ENCODE data around the gene RNF20. TPM values are rescaled to one million over a fixed set of nuclear protein-coding genes. Genes with fewer than 3 reads are reported as not detected.
"Not testable (repeated sequence)": the region's sequence is repeated elsewhere in the genome, so short reads cannot be mapped to it uniquely, and the experiment has no call there.

RNF20 gene
- total RNA-seq, 2 experiments from 2014 or later = 37.2 to 46.4 TPM

DNA sequence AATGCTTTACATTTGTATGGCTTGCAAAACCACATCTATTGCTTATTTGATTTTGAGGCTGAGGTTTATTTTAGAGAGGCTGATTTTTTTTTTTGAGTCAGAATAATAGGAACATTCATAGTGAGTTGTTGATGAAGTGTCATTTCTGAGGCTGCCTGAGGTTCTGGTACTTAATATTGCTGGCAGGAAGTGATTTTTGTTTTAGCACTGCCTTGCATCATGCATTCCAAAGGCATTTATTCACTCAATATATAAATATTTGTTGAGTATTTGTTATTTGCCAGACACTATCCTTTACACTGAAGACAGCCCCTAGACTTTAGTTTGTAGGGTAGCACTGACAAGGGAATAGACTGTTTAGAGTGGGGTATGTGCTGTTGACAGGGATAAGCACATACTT is 2.7 kb downstream of the RNF20 start:
- intact Hi-C loops (cut with DNase I, micrococcal nuclease) = loop anchor here in 1 of 2 experiments (10.0 kb wide), 3 partner anchors 1112 to 1712 kb away; partner anchors contain the start of genes MSANTD3, NR4A3 and TEX10

DNA sequence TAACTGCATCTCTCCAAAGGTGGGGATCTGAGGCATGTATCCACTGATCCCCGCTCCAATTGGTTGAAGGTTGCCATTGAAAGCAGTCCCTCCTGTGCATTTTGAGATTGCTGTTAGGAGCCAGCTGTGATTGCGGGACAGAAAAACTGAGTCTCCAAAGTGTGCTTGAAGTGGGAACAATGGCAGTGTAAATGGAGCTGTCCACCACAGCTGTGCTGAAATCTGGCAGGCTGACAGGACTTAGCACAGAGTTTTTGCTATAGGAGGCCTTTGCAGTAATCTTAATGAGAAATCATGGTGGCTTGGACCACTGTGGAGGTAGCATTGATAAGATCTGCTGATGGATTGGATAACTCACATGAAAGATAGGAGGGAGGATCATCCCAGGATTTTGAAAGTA is 3.3 kb downstream of the RNF20 start:
- Mint-ChIP-seq H3K27ac (no peak overlapping the region), H3K9me3 (ENCODE audit: low read depth) (no peaks in the 10 kb centered on the region), H3K4me3 (no peak overlapping the region), H3K27me3 (no peaks in the 10 kb centered on the region), H3K36me3 (ENCODE audit: low read depth) (peaks cover 3% of the 10 kb centered on the region), H3K4me1 (peaks cover 24% of the 10 kb centered on the region)
- DNase-seq (peak; percentile 53), ATAC-seq (no peak)
- intact Hi-C loops (cut with DNase I, micrococcal nuclease) = loop anchor here in 1 of 2 experiments (10.0 kb wide), 3 partner anchors 1112 to 1712 kb away; partner anchors contain the start of genes MSANTD3, NR4A3 and TEX10
- POLR2A ChIA-PET = no interaction called here
- CTCF ChIA-PET = interaction anchor here (0.9 kb wide), 2 partner anchors 9 to 31 kb away, joined by 3 to 5 read pairs; no protein-coding TSS in a partner anchor

More for the DNA sequence above, 2.7 kb downstream of the RNF20 start:
- no peak for DNase-seq
- peaks cover 24% of the 10 kb centered on the region for H3K4me1 Mint-ChIP-seq
- ChIA-PET POLR2A (no interaction called here), CTCF (interaction anchor here (1.4 kb wide), 1 partner anchor 87 kb away, joined by 3 read pairs; no protein-coding TSS in a partner anchor)
- no peak overlapping the region for H3K4me3 Mint-ChIP-seq
- peaks cover 3% of the 10 kb centered on the region for H3K36me3 Mint-ChIP-seq (ENCODE audit: low read depth)
- H3K9me3 Mint-ChIP-seq (ENCODE audit: low read depth) = no peaks in the 10 kb centered on the region
- peak overlapping the region; percentile 5 for H3K27ac Mint-ChIP-seq
- no peaks in the 10 kb centered on the region for H3K27me3 Mint-ChIP-seq
- no peak for ATAC-seq

DNA sequence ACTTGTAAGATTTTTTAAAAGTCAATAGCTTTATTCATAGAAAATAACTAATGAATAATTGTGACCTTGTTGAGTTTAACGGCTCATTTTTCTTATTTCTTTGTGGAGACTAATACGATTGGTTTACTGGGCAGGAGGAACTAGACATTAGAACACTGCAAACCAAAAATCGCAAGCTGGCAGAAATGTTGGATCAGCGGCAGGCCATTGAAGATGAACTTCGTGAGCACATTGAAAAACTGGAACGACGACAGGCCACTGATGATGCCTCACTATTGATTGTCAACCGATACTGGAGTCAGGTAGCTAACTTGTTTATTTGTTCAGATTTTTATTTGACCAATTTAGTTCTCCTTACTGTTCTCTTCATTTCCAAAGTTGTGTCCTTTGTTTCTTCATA is 6.4 kb downstream of the RNF20 start:
- ATAC-seq (no peak), DNase-seq (no peak)
- peaks cover 13% of the 10 kb centered on the region for H3K36me3 Mint-ChIP-seq (ENCODE audit: low read depth)
- peaks cover 12% of the 10 kb centered on the region for H3K4me1 Mint-ChIP-seq
- CTCF ChIA-PET = interaction anchor here (0.6 to 0.8 kb wide), 2 partner anchors 31 to 32 kb away, joined by 3 read pairs; no protein-coding TSS in a partner anchor
- POLR2A ChIA-PET = interaction anchor here (0.6 kb wide), 1 partner anchor 33 kb away, joined by 3 read pairs; no protein-coding TSS in a partner anchor
- H3K4me3 Mint-ChIP-seq = no peak overlapping the region
- H3K27ac Mint-ChIP-seq = no peak overlapping the region
- H3K27me3 Mint-ChIP-seq = no peaks in the 10 kb centered on the region
- no peaks in the 10 kb centered on the region for H3K9me3 Mint-ChIP-seq (ENCODE audit: low read depth)
- intact Hi-C loops (cut with DNase I, micrococcal nuclease) = no loop called here

DNA sequence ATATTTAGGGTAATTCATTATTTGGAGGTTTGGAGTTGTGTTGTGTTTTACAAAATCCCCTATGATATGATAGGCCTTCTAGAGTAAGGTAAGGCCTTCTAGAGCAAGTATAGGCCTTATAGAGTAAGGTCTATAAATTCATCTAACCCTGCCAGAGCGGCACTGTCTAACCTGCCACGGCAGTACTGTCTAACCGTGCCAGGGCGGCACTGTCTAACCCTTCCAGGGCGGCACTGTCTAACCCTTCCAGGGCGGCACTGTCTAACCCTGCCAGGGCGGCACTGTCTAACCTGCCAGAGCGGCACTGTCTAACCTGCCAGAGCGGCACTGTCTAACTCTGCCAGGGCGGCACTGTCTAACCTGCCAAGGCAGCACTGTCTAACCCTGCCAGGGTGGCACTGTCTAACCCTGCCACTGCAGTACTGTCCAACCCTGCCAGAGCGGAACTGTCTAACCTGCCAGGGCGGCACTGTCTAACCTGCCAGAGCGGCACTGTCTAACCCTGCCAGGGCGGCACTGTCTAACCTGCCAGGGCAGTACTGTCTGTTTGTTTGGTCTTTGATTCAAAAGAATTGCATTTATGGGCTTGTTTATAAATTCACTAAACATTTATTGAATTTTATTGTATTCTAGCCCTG is 9.6 kb downstream of the RNF20 start:
- ChIA-PET POLR2A (no interaction called here), CTCF (no interaction called here)
- no peaks in the 10 kb centered on the region for H3K9me3 Mint-ChIP-seq (ENCODE audit: low read depth)
- no peak for ATAC-seq
- no peak overlapping the region for H3K27ac Mint-ChIP-seq
- no peaks in the 10 kb centered on the region for H3K4me1 Mint-ChIP-seq
- no peak for DNase-seq
- no peaks in the 10 kb centered on the region for H3K27me3 Mint-ChIP-seq
- no peak overlapping the region for H3K4me3 Mint-ChIP-seq
- peaks cover 39% of the 10 kb centered on the region for H3K36me3 Mint-ChIP-seq (ENCODE audit: low read depth)
- intact Hi-C loops (cut with DNase I, micrococcal nuclease) = no loop called here

DNA sequence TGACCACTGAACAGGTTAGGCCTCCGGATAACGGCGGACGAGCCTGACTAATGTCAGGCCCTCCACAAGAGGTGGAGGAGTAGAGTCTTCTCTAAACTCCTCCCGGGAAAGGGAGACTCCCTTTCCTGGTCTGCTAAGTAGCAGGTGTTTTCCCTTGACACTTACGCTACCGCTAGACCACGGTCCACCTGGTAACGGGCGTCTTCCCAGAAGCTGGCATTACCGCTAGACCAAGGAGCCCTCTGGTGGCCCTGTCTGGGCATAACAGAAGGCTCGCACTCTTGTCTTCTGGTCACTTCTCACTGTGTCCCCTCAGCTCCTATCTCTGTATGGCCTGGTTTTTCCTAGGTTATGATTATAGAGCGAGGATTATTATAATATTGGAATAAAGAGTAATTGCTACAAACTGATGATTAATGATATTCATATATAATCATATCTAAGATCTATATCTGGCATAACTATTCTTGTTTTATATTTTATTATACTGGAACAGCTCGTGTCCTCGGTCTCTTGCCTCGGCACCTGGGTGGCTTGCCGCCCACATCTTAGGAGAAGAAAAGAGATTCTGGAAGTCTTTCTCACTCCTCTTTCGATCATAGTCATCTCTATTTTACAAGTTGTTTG is 15.9 kb downstream of the RNF20 start:
- H3K4me3 Mint-ChIP-seq; H3K4me1 Mint-ChIP-seq; DNase-seq; H3K27me3 Mint-ChIP-seq; intact Hi-C loops (cut with DNase I, micrococcal nuclease); H3K27ac Mint-ChIP-seq; ATAC-seq; H3K9me3 Mint-ChIP-seq (ENCODE audit: low read depth); CTCF ChIA-PET; POLR2A ChIA-PET: not testable (repeated sequence)
- peaks cover 77% of the 10 kb centered on the region for H3K36me3 Mint-ChIP-seq (ENCODE audit: low read depth)

DNA sequence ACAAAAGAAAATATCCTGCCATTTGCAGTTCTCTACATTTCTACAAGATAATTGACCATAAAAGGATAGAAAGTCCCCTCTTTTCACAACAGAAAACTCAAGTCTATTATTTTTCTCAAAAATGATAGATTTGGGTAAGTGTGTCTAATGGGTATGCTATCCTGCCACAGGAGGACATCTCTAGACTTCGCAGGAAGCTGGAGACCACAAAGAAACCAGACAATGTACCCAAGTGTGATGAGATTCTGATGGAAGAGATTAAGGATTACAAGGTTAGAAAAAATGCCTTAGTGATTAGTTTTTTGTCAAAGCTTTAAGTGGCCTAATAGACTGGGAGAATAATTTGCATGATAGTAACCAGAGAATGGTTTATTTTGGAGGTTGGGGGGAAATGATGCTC is 28.1 kb downstream of the RNF20 start:
- ChIA-PET CTCF (no interaction called here), POLR2A (no interaction called here)
- Mint-ChIP-seq H3K4me1 (peaks cover 25% of the 10 kb centered on the region), H3K9me3 (ENCODE audit: low read depth) (peaks cover 4% of the 10 kb centered on the region), H3K27ac (no peak overlapping the region), H3K4me3 (no peak overlapping the region), H3K27me3 (no peaks in the 10 kb centered on the region), H3K36me3 (ENCODE audit: low read depth) (peaks cover 78% of the 10 kb centered on the region)
- intact Hi-C loops (cut with DNase I, micrococcal nuclease) = no loop called here
- DNase-seq (no peak), ATAC-seq (no peak)

DNA sequence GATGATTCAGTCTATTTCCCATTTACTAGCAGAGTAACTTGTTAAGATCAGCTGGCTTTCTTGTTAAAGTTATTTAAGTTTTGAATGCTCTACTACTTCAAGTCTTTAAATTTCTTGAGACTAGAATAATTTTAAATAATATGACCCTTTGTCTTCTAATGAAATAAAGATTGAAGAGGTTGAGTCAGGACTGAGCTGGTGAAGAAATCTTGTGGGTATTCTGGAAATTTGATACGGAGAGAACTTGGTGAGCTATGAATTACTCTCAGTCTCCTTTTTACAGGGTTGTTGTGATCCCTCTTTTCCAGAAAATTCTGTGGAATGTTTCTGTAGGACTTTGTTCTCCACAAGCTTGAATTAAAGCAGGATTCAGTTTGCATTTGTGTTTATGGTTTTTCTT is 29.3 kb downstream of the RNF20 start:
- POLR2A ChIA-PET = no interaction called here

DNA sequence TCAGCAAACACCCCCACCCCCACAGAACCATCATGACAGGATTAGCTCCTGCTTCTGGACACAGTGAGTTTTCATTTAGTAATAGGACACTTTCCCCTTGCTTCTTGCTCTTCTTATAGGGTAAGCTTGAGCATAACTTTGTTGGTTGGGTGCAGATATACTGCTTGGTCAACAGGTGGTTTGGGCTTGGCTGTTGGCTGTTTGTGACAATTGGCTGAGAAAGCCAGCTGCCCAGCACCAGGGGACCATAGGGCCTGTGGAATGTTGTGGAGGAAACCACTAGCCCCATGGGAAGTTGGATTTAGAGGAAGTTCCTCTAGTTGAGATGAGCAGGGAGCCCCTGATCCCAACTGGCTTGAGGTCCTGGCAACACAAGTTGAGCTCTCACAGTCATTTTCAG is 30.6 kb downstream of the RNF20 start:
- Mint-ChIP-seq H3K9me3 (ENCODE audit: low read depth) (peaks cover 1% of the 10 kb centered on the region), H3K36me3 (ENCODE audit: low read depth) (peaks cover 72% of the 10 kb centered on the region), H3K4me3 (no peak overlapping the region), H3K27ac (no peak overlapping the region), H3K4me1 (peaks cover 40% of the 10 kb centered on the region), H3K27me3 (no peaks in the 10 kb centered on the region)
- intact Hi-C loops (cut with DNase I, micrococcal nuclease) = no loop called here
- ChIA-PET POLR2A (no interaction called here), CTCF (interaction anchor here (1.4 kb wide), 1 partner anchor 37 kb away, joined by 4 read pairs; no protein-coding TSS in a partner anchor)
- no peak for ATAC-seq
- DNase-seq = no peak

More for the DNA sequence above, 29.3 kb downstream of the RNF20 start:
- CTCF ChIA-PET = interaction anchor here (1.4 to 1.6 kb wide), 2 partner anchors 10 to 39 kb away, joined by 3 to 4 read pairs; no protein-coding TSS in a partner anchor
- no peak for DNase-seq
- Mint-ChIP-seq H3K4me3 (no peak overlapping the region), H3K4me1 (peaks cover 37% of the 10 kb centered on the region), H3K36me3 (ENCODE audit: low read depth) (peaks cover 75% of the 10 kb centered on the region), H3K27me3 (no peaks in the 10 kb centered on the region), H3K27ac (no peak overlapping the region), H3K9me3 (ENCODE audit: low read depth) (peaks cover 4% of the 10 kb centered on the region)
- intact Hi-C loops (cut with DNase I, micrococcal nuclease) = no loop called here
- ATAC-seq = no peak

DNA sequence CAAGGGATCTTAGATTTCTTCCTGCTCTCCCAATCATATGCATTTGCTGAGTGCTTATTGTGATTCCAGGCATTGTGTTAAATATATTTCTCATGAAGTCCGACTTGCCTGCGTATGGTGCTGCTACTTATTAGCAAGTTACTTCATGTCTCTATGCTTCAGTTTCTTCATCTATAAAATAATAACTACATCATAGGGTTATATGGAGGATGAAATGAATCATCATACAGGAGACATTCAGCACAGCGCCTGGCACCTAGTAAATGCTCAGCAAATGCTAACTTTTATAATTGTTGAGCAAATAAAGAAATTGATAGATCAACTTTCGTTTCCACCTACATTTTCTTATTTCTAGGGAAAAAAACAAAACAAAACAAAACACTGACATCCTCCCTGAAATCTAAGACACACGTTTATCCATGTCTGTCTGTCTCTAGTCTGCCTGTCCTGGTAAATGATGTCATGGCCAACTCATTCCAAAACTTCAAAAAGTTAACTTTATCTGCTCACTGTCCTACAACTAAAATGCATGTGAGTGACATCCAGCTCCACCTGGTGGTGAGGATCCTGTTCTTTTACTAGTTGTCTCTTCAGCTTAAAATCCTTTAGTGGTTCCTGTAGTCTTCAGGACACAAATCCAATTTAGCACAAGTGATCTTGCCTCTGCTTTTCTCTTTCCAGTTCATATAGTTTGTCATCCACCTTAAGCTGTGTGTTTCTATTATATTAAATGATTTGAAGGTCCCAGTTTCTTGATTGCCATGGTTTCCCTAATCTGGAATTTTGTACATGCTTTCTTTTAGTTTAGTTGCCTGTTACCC is 33.5 kb downstream of the RNF20 start:
- CTCF ChIA-PET = interaction anchor here (0.7 to 1.2 kb wide), 6 partner anchors 10 to 105 kb away, joined by 3 to 5 read pairs (median 3); no protein-coding TSS in a partner anchor
- ATAC-seq = peak; percentile 68
- intact Hi-C loops (cut with DNase I, micrococcal nuclease) = loop anchor here in 1 of 2 experiments (2.0 kb wide), 1 partner anchor 32 kb away; no protein-coding TSS in a partner anchor
- H3K27ac Mint-ChIP-seq = peak overlapping the region; percentile 8
- peak; percentile 70 for DNase-seq
- no peaks in the 10 kb centered on the region for H3K9me3 Mint-ChIP-seq (ENCODE audit: low read depth)
- H3K4me3 Mint-ChIP-seq = no peak overlapping the region
- peaks cover 53% of the 10 kb centered on the region for H3K36me3 Mint-ChIP-seq (ENCODE audit: low read depth)
- H3K4me1 Mint-ChIP-seq = peaks cover 55% of the 10 kb centered on the region
- no peaks in the 10 kb centered on the region for H3K27me3 Mint-ChIP-seq
- POLR2A ChIA-PET = no interaction called here

DNA sequence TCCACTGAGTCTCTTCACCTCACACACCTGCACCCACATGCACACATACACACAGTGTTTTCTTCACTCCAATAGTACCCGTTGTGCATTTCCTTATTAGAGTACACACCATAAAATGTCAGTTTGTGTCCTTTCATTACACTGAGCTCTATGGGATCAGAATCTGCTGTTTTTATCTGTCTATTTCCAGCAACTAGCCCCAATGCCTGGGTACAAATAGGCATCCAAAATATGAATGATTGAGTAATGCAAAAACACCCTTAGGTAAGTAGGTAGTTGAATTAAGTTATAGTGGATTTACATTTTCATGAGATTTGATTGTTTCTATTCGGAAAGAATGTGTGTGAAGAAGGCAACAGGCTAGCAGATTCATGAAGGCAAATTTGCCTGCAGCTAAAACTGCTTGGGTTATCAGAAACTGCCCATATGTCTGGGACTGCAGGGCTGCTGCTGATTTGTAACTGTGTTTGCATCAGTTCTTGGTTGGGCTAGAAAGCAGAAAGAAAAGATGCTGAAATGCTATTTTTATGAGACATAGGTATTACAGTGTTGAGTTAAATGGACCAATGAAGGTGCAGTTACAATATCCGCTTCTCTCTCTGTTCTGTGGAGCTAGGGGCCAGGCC is 34.2 kb downstream of the RNF20 start:
- intact Hi-C loops (cut with DNase I, micrococcal nuclease) = loop anchor here in 1 of 2 experiments (2.0 kb wide), 1 partner anchor 33 kb away; no protein-coding TSS in a partner anchor
- no peak for DNase-seq
- H3K36me3 Mint-ChIP-seq (ENCODE audit: low read depth) = peaks cover 47% of the 10 kb centered on the region
- ChIA-PET CTCF (interaction anchor here (0.7 to 1.2 kb wide), 6 partner anchors 9 to 105 kb away, joined by 3 to 5 read pairs (median 3); no protein-coding TSS in a partner anchor), POLR2A (no interaction called here)
- H3K27me3 Mint-ChIP-seq = no peaks in the 10 kb centered on the region
- H3K4me1 Mint-ChIP-seq = peaks cover 61% of the 10 kb centered on the region
- H3K9me3 Mint-ChIP-seq (ENCODE audit: low read depth) = no peaks in the 10 kb centered on the region
- H3K4me3 Mint-ChIP-seq = no peak overlapping the region
- H3K27ac Mint-ChIP-seq = peak overlapping the region; percentile 8
- ATAC-seq = no peak

Measured in activated CD4-positive, alpha-beta T cell treated with anti-CD3 and anti-CD28 coated beads for 36 hours (primary cell).